22Rv1 (cell line): ENCODE data around the gene KLHDC4.
"Not testable (repeated sequence)": the region's sequence is repeated elsewhere in the genome, so short reads cannot be mapped to it uniquely, and the experiment has no call there.

Source experiments
- ZFX ChIP-seq: fragments of 450-650 bp; IDR thresholded peaks from 2 replicates; pipeline ENCODE4 v1.6.1; 2017; ENCODE audit warnings: antibody characterized with exemption, borderline replicate concordance
- TF ChIP-seq, protein P1 (sequence below): fragments of 450-650 bp; IDR thresholded peaks from 2 replicates; pipeline ENCODE4 v1.5.1; 2017; ENCODE audit warnings: mild to moderate bottlenecking

DNA sequence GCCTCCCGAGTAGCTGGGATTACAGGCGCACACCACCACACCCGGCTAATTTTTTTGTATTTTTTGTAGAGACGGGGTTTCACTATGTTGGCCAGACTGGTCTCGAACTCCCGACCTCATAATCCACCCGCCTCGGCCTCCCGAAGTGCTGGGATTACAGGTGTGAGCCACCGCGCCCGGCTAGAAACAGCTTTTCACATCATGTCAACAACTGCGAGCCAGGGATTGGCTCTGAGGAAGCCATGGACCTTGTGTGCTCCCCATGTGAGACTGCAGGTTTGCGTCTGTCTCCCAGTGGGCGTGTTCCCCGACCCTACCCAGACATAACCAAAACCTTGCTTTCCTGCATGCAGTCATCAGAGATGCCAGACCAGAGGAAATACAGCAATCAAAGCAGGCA is 8.1 kb upstream of the KLHDC4 start:
- TF ChIP-seq, protein P1, sequence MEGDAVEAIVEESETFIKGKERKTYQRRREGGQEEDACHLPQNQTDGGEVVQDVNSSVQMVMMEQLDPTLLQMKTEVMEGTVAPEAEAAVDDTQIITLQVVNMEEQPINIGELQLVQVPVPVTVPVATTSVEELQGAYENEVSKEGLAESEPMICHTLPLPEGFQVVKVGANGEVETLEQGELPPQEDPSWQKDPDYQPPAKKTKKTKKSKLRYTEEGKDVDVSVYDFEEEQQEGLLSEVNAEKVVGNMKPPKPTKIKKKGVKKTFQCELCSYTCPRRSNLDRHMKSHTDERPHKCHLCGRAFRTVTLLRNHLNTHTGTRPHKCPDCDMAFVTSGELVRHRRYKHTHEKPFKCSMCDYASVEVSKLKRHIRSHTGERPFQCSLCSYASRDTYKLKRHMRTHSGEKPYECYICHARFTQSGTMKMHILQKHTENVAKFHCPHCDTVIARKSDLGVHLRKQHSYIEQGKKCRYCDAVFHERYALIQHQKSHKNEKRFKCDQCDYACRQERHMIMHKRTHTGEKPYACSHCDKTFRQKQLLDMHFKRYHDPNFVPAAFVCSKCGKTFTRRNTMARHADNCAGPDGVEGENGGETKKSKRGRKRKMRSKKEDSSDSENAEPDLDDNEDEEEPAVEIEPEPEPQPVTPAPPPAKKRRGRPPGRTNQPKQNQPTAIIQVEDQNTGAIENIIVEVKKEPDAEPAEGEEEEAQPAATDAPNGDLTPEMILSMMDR: not testable (repeated sequence)
- not testable (repeated sequence) for TF ChIP-seq ZFX
